ENCODE measurements around the gene RAPGEF4.

DNA sequence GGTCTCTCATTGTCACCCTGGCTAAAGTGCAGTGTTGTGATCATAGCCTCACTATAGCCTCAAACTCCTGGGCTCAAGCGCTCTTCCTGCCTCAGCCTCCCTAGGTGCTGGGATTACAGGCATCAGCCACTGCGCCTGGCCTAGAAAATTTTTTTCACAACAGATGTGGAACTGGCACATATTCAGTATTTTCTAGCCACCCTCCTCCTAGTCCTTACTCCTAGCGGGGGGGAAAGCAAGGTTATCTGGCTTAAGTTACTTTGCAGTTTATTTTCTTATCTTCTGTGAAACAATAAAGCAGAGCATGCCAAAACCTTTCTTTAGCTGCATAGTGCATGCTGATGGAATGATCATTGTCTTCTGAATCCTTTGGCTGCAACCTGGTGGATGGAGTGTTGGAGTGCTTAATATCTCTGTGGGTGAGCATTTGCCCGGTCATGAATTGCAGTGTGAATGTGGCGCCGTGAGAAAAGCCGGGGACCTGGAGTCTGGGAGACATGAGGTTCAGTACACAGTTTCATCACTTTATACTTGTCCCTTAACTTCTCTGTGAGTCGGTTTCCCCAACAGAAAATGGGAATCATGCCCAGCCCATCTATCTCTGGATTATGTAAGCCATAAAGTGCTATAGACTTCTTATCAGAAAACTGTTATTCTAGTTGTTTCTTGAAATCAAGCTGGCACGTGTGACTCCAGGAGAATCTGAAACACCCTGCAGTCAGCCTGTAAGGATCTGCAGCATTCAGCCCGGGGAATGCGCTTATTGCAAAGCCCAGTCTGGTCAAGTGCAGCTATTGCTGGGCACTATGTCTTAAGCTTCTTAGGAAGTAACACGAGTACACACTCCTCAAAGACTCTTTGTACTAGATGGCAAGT, 301.8 kb downstream of the RAPGEF4 start:
- no peak for TF ChIP-seq POU5F1 (IDR thresholded peaks at IDR 0.05; ENCODE audit: low read depth, low read length)
- TF ChIP-seq, protein P1, sequence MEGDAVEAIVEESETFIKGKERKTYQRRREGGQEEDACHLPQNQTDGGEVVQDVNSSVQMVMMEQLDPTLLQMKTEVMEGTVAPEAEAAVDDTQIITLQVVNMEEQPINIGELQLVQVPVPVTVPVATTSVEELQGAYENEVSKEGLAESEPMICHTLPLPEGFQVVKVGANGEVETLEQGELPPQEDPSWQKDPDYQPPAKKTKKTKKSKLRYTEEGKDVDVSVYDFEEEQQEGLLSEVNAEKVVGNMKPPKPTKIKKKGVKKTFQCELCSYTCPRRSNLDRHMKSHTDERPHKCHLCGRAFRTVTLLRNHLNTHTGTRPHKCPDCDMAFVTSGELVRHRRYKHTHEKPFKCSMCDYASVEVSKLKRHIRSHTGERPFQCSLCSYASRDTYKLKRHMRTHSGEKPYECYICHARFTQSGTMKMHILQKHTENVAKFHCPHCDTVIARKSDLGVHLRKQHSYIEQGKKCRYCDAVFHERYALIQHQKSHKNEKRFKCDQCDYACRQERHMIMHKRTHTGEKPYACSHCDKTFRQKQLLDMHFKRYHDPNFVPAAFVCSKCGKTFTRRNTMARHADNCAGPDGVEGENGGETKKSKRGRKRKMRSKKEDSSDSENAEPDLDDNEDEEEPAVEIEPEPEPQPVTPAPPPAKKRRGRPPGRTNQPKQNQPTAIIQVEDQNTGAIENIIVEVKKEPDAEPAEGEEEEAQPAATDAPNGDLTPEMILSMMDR (IDR thresholded peaks at IDR 0.05; ENCODE audit: control extremely low read depth in 1 of 3, insufficient read depth in 1 of 3, low read depth in 1 of 3, low read length in 3 of 3): no peak
- no peak for TF ChIP-seq EZH2 (IDR thresholded peaks at IDR 0.05; ENCODE audit: low read depth, low read length, severe bottlenecking)
- TF ChIP-seq POLR2A (IDR thresholded peaks at IDR 0.05; ENCODE audit: control extremely low read depth in 1 of 2, low read depth in 2 of 2, low read length in 2 of 2): no peak

All from H1 (cell line).